Natural killer cell (primary cell): ENCODE measurements around the gene VEPH1. TPM values are rescaled to one million over a fixed set of nuclear protein-coding genes. Genes with fewer than 3 reads are reported as not detected.

ENCODE experiments used
- ATAC-seq, 3 donors: fragments of 150-1000 bp in 2 of 3; fragments of 200-7000 bp in 1 of 3; cut with Tn5 transposase; 1 replicate in 1 of 3; 2 replicates in 2 of 3; pipeline ENCODE4 v1.10.0; 2021; ENCODE audit warnings: mild to moderate bottlenecking in 2 of 3, moderate library complexity in 2 of 3
- DNase-seq, 2 donors: peaks; one replicate each; pipeline versions ENCODE4 v3.0.0 to v3.0.0-alpha.2; 2013 to 2021; ENCODE audit warnings: mixed read lengths in 1 of 2
- H3K27ac ChIP-seq: one replicate; pipeline ENCODE4 v1.5.1; 2013; ENCODE audit warnings: mild to moderate bottlenecking, low read length
- H3K27me3 ChIP-seq: one replicate; pipeline ENCODE4 v1.6.1; 2013; ENCODE audit warnings: low read length; ENCODE audit not compliant: control insufficient read depth, insufficient read depth
- H3K36me3 ChIP-seq: one replicate; pipeline ENCODE4 v1.6.1; 2013; ENCODE audit warnings: low read length; ENCODE audit not compliant: control insufficient read depth, insufficient read depth
- H3K4me1 ChIP-seq: one replicate; pipeline ENCODE4 v1.6.1; 2013; ENCODE audit warnings: low read length; ENCODE audit not compliant: control insufficient read depth, insufficient read depth
- H3K4me3 ChIP-seq: one replicate; pipeline ENCODE4 v1.5.1; 2013; ENCODE audit warnings: low read length
- H3K9me3 ChIP-seq: one replicate; pipeline ENCODE4 v1.6.1; 2013; ENCODE audit warnings: low read length; ENCODE audit not compliant: control insufficient read depth, insufficient read depth
- H3K27ac Mint-ChIP-seq, 2 donors: one replicate each; pipeline ENCODE4 v1.8.0; 2022; ENCODE audit warnings: mild to moderate bottlenecking in 2 of 2, mixed read lengths in 2 of 2, moderate library complexity in 1 of 2
- H3K27me3 Mint-ChIP-seq, 2 donors: one replicate each; pipeline ENCODE4 v1.8.0; 2022; ENCODE audit warnings: low read depth in 2 of 2, mixed read lengths in 2 of 2
- H3K36me3 Mint-ChIP-seq: one replicate; pipeline ENCODE4 v1.8.0; 2022; ENCODE audit warnings: mixed read lengths
- H3K4me1 Mint-ChIP-seq, 2 donors: one replicate each; pipeline ENCODE4 v1.8.0; 2022; ENCODE audit warnings: mixed read lengths in 2 of 2
- H3K4me3 Mint-ChIP-seq: one replicate; pipeline ENCODE4 v1.8.0; 2022; ENCODE audit warnings: mild to moderate bottlenecking, moderate library complexity, mixed read lengths
- H3K9me3 Mint-ChIP-seq, 2 donors: one replicate each; pipeline ENCODE4 v1.8.0; 2022; ENCODE audit warnings: mixed read lengths in 2 of 2
- WGBS: methylation state at CpG from one replicate; pipeline ENCODE4 v1.1.7; 2013; ENCODE audit warnings: missing lambda C conversion rate; ENCODE audit not compliant: insufficient coverage; 5-methylcytosine and 5-hydroxymethylcytosine counted together
- intact Hi-C: fragments of 100-400 bp; cut with micrococcal nuclease; formaldehyde crosslinking; loops from one replicate; pipeline ENCODE4 v1.14.2; 2022
- total RNA-seq, 4 donors: library from RNA; stranded (reverse); fragments of 120-200 nt in 1 of 4; gene quantifications; one replicate each; pipeline versions ENCODE4 v1.2.3 to v1.2.4, GENCODE V29; 2013 to 2022
- TF ChIP-seq, protein P1 (sequence below): fragments of 200-600 bp; IDR thresholded peaks from one replicate; pipeline ENCODE4 v1.8.0; 2022; ENCODE audit warnings: antibody characterized with exemption

VEPH1 gene
- total RNA-seq, 3 donors from 2014 or later (not counting 1 experiment from before 2014, with no cell fraction given) = 0.41 to 1.3 (median 0.60) TPM

- Mint-ChIP-seq H3K27ac (no peak overlapping the region), H3K4me1 (no peaks in the 10 kb centered on the region), H3K27me3 (peaks cover 0 to 3% of the 10 kb centered on the region in 2 donors), H3K4me3 (no peak overlapping the region), H3K36me3 (no peaks in the 10 kb centered on the region), H3K9me3 (no peaks in the 10 kb centered on the region)
- ATAC-seq = peak in 1 of 3 donors; percentile 37
- H3K4me1 ChIP-seq = no peaks in the 10 kb centered on the region
- H3K36me3 ChIP-seq = no peaks in the 10 kb centered on the region
- H3K9me3 ChIP-seq = no peaks in the 10 kb centered on the region
- H3K27ac ChIP-seq = no peak overlapping the region
- no peak for DNase-seq
- TF ChIP-seq, protein P1, sequence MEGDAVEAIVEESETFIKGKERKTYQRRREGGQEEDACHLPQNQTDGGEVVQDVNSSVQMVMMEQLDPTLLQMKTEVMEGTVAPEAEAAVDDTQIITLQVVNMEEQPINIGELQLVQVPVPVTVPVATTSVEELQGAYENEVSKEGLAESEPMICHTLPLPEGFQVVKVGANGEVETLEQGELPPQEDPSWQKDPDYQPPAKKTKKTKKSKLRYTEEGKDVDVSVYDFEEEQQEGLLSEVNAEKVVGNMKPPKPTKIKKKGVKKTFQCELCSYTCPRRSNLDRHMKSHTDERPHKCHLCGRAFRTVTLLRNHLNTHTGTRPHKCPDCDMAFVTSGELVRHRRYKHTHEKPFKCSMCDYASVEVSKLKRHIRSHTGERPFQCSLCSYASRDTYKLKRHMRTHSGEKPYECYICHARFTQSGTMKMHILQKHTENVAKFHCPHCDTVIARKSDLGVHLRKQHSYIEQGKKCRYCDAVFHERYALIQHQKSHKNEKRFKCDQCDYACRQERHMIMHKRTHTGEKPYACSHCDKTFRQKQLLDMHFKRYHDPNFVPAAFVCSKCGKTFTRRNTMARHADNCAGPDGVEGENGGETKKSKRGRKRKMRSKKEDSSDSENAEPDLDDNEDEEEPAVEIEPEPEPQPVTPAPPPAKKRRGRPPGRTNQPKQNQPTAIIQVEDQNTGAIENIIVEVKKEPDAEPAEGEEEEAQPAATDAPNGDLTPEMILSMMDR = no peak
- WGBS = 82% methylated on average over 1 of the region's 3 CpGs
- no peak overlapping the region for H3K4me3 ChIP-seq
- H3K27me3 ChIP-seq = no peaks in the 10 kb centered on the region
- intact Hi-C loops = no loop called here
Observed at GRCh38 chr3:157443905-157444796, 59.1 kb downstream of the VEPH1 start.

DNA sequence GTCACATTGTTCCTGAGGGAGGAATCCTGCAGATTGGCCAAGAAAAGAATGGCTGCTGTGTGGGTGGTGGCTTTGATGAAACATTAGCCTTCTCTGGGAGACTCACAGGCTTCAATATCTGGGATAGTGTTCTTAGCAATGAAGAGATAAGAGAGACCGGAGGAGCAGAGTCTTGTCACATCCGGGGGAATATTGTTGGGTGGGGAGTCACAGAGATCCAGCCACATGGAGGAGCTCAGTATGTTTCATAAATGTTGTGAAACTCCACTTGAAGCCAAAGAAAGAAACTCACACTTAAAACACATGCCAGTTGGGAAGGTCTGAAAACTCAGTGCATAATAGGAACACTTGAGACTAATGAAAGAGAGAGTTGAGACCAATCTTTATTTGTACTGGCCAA lies 60.5 kb downstream of the VEPH1 start:
- intact Hi-C loops = no loop called here
- ATAC-seq (no peak), DNase-seq (no peak)
- no peak overlapping the region for H3K4me3 ChIP-seq
- TF ChIP-seq, protein P1 = no peak
- H3K9me3 Mint-ChIP-seq = no peaks in the 10 kb centered on the region
- no peak overlapping the region for H3K27ac ChIP-seq
- H3K27me3 ChIP-seq = peaks cover 4% of the 10 kb centered on the region
- no peaks in the 10 kb centered on the region for H3K36me3 ChIP-seq
- H3K27ac Mint-ChIP-seq = no peak overlapping the region
- H3K4me1 Mint-ChIP-seq = no peaks in the 10 kb centered on the region
- no peaks in the 10 kb centered on the region for H3K9me3 ChIP-seq
- H3K36me3 Mint-ChIP-seq = no peaks in the 10 kb centered on the region
- peaks cover 3% of the 10 kb centered on the region for H3K4me1 ChIP-seq
- H3K27me3 Mint-ChIP-seq = peaks cover 7 to 13% of the 10 kb centered on the region in 2 donors
- WGBS = 91% methylated on average over 2 of the region's 2 CpGs
- H3K4me3 Mint-ChIP-seq = no peak overlapping the region

GRCh38 chr3:157441102-157441624 lies 62.1 kb downstream of the VEPH1 start:
- Mint-ChIP-seq H3K4me1 (peaks cover 4 to 8% of the 10 kb centered on the region in 2 donors), H3K9me3 (peaks cover 0 to 3% of the 10 kb centered on the region in 2 donors), H3K36me3 (no peaks in the 10 kb centered on the region), H3K27ac (no peak overlapping the region), H3K4me3 (no peak overlapping the region), H3K27me3 (peaks cover 15 to 25% of the 10 kb centered on the region in 2 donors)
- TF ChIP-seq, protein P1 = no peak
- Histone ChIP-seq H3K4me3 (no peak overlapping the region), H3K27me3 (peaks cover 6% of the 10 kb centered on the region), H3K27ac (no peak overlapping the region), H3K36me3 (no peaks in the 10 kb centered on the region), H3K9me3 (no peaks in the 10 kb centered on the region), H3K4me1 (peaks cover 3% of the 10 kb centered on the region)
- intact Hi-C loops = no loop called here
- no peak for DNase-seq
- no peak for ATAC-seq
- 88% methylated on average over 1 of the region's 2 CpGs for WGBS
